Measurements from ENCODE around the gene NCOA5.

- TF ChIP-seq, protein P1, sequence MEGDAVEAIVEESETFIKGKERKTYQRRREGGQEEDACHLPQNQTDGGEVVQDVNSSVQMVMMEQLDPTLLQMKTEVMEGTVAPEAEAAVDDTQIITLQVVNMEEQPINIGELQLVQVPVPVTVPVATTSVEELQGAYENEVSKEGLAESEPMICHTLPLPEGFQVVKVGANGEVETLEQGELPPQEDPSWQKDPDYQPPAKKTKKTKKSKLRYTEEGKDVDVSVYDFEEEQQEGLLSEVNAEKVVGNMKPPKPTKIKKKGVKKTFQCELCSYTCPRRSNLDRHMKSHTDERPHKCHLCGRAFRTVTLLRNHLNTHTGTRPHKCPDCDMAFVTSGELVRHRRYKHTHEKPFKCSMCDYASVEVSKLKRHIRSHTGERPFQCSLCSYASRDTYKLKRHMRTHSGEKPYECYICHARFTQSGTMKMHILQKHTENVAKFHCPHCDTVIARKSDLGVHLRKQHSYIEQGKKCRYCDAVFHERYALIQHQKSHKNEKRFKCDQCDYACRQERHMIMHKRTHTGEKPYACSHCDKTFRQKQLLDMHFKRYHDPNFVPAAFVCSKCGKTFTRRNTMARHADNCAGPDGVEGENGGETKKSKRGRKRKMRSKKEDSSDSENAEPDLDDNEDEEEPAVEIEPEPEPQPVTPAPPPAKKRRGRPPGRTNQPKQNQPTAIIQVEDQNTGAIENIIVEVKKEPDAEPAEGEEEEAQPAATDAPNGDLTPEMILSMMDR (IDR thresholded peaks at IDR 0.05): no peak
- no peak for TF ChIP-seq ZFX (IDR thresholded peaks at IDR 0.05; ENCODE audit: borderline replicate concordance)
Observed at GRCh38 chr20:46050444-46050843, 39.3 kb downstream of the NCOA5 start.
